SK-N-SH (cell line): ENCODE data around the gene CZIB. TPM values are rescaled to one million over a fixed set of nuclear protein-coding genes. Genes with fewer than 3 reads are reported as not detected.

Source experiments
- CTCF ChIA-PET: fragments of 300-600, 350-600 bp; formaldehyde crosslinking; extraction: SDS; loops from one replicate; lab custom pipeline; 2021; lab: Yijun Ruan, JAX
- POLR2A ChIA-PET: fragments of 350-600 bp; sonication (Branson Sonifier 250); formaldehyde crosslinking; extraction: SDS; loops from one replicate; lab custom pipeline; 2020; ENCODE audit warnings: antibody characterized with exemption, inconsistent platforms; lab: Yijun Ruan, JAX
- DNase-seq: peaks from one replicate; pipeline ENCODE4 v3.0.0; 2012
- H2AFZ ChIP-seq: fragments of 200-600 bp; sonication (generic); 2 replicates; pipeline ENCODE4 v1.8.1; 2016; ENCODE audit warnings: antibody characterized with exemption, mild to moderate bottlenecking, low read depth
- H3F3A ChIP-seq: fragments of 200-600 bp; sonication (generic); replicated peaks from 2 replicates; pipeline ENCODE3; 2016; ENCODE audit warnings: antibody characterized with exemption, mild to moderate bottlenecking; ENCODE audit not compliant: insufficient read depth
- H3K27ac ChIP-seq, 2 experiments: fragments of 200-500 bp in 1 of 2; fragments of 200-600 bp in 1 of 2; sonication (Bioruptor generic) in 1 of 2; sonication (generic), shearing (Covaris generic) in 1 of 2; 2 replicates each; pipeline versions ENCODE4 v1.5.1 to v1.6.1; 2014 to 2016; ENCODE audit warnings: low read depth in 2 of 2, inconsistent platforms in 1 of 2, low read length in 1 of 2, mild to moderate bottlenecking in 1 of 2, mixed read lengths in 1 of 2
- H3K27me3 ChIP-seq: fragments of 200-600 bp; sonication (generic), shearing (Covaris generic); 2 replicates; pipeline ENCODE4 v1.6.1; 2016; ENCODE audit warnings: mixed run types; ENCODE audit not compliant: insufficient read depth
- H3K36me3 ChIP-seq, 2 experiments: fragments of 200-500 bp in 1 of 2; fragments of 200-600 bp in 1 of 2; sonication (Bioruptor generic) in 1 of 2; sonication (generic) in 1 of 2; replicated peaks in 1 of 2; 2 replicates each; pipeline versions ENCODE3 to v1.5.1; 2014 to 2016; ENCODE audit warnings: low read length in 1 of 2, mild to moderate bottlenecking in 1 of 2; ENCODE audit not compliant: insufficient read depth in 2 of 2, control insufficient read depth in 1 of 2
- H3K4me1 ChIP-seq, 2 experiments: fragments of 200-500 bp in 1 of 2; fragments of 200-600 bp in 1 of 2; sonication (Bioruptor generic) in 1 of 2; sonication (generic), shearing (Covaris generic) in 1 of 2; 2 replicates each; pipeline versions ENCODE4 v1.5.1 to v1.6.1; 2014 to 2016; ENCODE audit warnings: low read depth in 1 of 2, low read length in 1 of 2, mixed run types in 1 of 2; ENCODE audit not compliant: insufficient read depth in 2 of 2, control insufficient read depth in 1 of 2
- H3K4me2 ChIP-seq: fragments of 200-600 bp; sonication (generic), shearing (Covaris generic); 2 replicates; pipeline ENCODE4 v1.6.1; 2017; ENCODE audit warnings: mixed run types
- H3K4me3 ChIP-seq, 2 experiments: fragments of 200-500 bp in 1 of 2; fragments of 200-600 bp in 1 of 2; sonication (Bioruptor generic) in 1 of 2; sonication (generic), shearing (Covaris generic) in 1 of 2; 2 replicates each; pipeline versions ENCODE4 v1.5.1 to v1.8.1; 2014 to 2016; ENCODE audit warnings: low read depth in 2 of 2, inconsistent platforms in 1 of 2, low read length in 1 of 2, mild to moderate bottlenecking in 1 of 2, mixed read lengths in 1 of 2, moderate library complexity in 1 of 2
- H3K79me2 ChIP-seq: fragments of 200-600 bp; sonication (generic); 2 replicates; pipeline ENCODE4 v1.8.1; 2017; ENCODE audit warnings: mild to moderate bottlenecking; ENCODE audit not compliant: insufficient read depth
- H3K9ac ChIP-seq: fragments of 200-600 bp; sonication (generic); 2 replicates; pipeline ENCODE4 v1.6.1; 2017; ENCODE audit warnings: mixed run types
- H3K9me2 ChIP-seq: fragments of 200-600 bp; sonication (generic); 2 replicates; pipeline ENCODE4 v1.6.1; 2017; ENCODE audit warnings: mixed run types
- H3K9me3 ChIP-seq: fragments of 200-600 bp; sonication (generic); 2 replicates; pipeline ENCODE4 v1.6.1; 2017; ENCODE audit warnings: mixed run types, mild to moderate bottlenecking, moderate library complexity
- H4K20me1 ChIP-seq: fragments of 200-600 bp; sonication (generic); 2 replicates; pipeline ENCODE4 v1.6.1; 2017; ENCODE audit warnings: mild to moderate bottlenecking, mixed run types; ENCODE audit not compliant: insufficient read depth
- ELF1 ChIP-seq: IDR thresholded peaks from 2 replicates; pipeline ENCODE4 v1.4.0; 2012
- EZH2phosphoT487 ChIP-seq: fragments of 200-600 bp; sonication (generic); IDR thresholded peaks from 2 replicates; pipeline ENCODE4 v1.6.1; 2017; ENCODE audit warnings: low read depth, mixed run types, mild to moderate bottlenecking, antibody characterized with exemption, moderate library complexity, borderline replicate concordance
- FOSL2 ChIP-seq: IDR thresholded peaks from 2 replicates; pipeline ENCODE4 v1.4.0; 2012; ENCODE audit warnings: low read depth, mild to moderate bottlenecking, moderate library complexity, borderline replicate concordance
- FOXJ3 ChIP-seq: sonication (generic); formaldehyde crosslinking; IDR thresholded peaks from 2 replicates; pipeline ENCODE4 v1.5.1; 2020; ENCODE audit warnings: mild to moderate bottlenecking, missing genetic modification reagents
- GATA2 ChIP-seq: sonication (generic); formaldehyde crosslinking; IDR thresholded peaks from 2 replicates; pipeline ENCODE4 v1.5.0; 2020; ENCODE audit warnings: mild to moderate bottlenecking, missing genetic modification reagents
- IRF3 ChIP-seq: fragments of 150-350 bp; IDR thresholded peaks from 2 replicates; pipeline ENCODE4 v1.6.1; 2016; ENCODE audit warnings: mild to moderate bottlenecking, low read depth, low read length
- MEF2A ChIP-seq: IDR thresholded peaks from 2 replicates; pipeline ENCODE4 v1.4.0; 2012; ENCODE audit warnings: low read depth, borderline replicate concordance
- NRF1 ChIP-seq: IDR thresholded peaks from 2 replicates; pipeline ENCODE4 v1.6.1; 2012; ENCODE audit warnings: low read depth, mild to moderate bottlenecking, low read length
- PBX3 ChIP-seq: IDR thresholded peaks from 2 replicates; pipeline ENCODE4; 2012
- POLR2AphosphoS5 ChIP-seq: IDR thresholded peaks from 2 replicates; pipeline ENCODE4 v1.6.1; 2012; ENCODE audit warnings: low read depth, low read length
- RCOR1 ChIP-seq: fragments of 150-350 bp; IDR thresholded peaks from 2 replicates; pipeline ENCODE4 v1.6.1; 2017; ENCODE audit warnings: antibody characterized with exemption, low read length
- RXRA ChIP-seq: IDR thresholded peaks from 2 replicates; pipeline ENCODE4 v1.4.0; 2012; ENCODE audit warnings: low read depth, mild to moderate bottlenecking, borderline replicate concordance
- SMC3 ChIP-seq: IDR thresholded peaks from 2 replicates; pipeline ENCODE4 v1.6.1; 2012; ENCODE audit warnings: low read depth, low read length, improper control_type of control experiment
- TAF1 ChIP-seq: IDR thresholded peaks from 2 replicates; pipeline ENCODE4 v1.6.1; 2012; ENCODE audit warnings: low read depth, mild to moderate bottlenecking, low read length, moderate library complexity, borderline replicate concordance
- ZBTB33 ChIP-seq: IDR thresholded peaks from 2 replicates; pipeline ENCODE4 v1.4.0; 2012; ENCODE audit warnings: low read depth, borderline replicate concordance
- WGBS: methylation state at CpG from one replicate; pipeline ENCODE4 v1.1.6; 2017; ENCODE audit warnings: low lambda C conversion rate; 5-methylcytosine and 5-hydroxymethylcytosine counted together
- polyA plus RNA-seq, 3 experiments: library from polyadenylated mRNA; depleted of rRNA; stranded (reverse); fragments of >200 nt; gene quantifications; 2 replicates each; pipeline ENCODE4 v1.2.3, GENCODE V29; 2012

Gene CZIB
- polyA plus RNA-seq, 1 of the 3 experiments (the other 2 are of a cell fraction) = 69.0 TPM

- no peak for TF ChIP-seq SMC3
- no peaks in the 10 kb centered on the region for H3K9me3 ChIP-seq
- ChIA-PET CTCF (interaction anchor here (0.6 to 1.9 kb wide), 2 partner anchors 32 to 420 kb away, joined by 3 to 4 read pairs; no protein-coding TSS in a partner anchor), POLR2A (no interaction called here)
- H3K4me1 ChIP-seq = peaks cover 7 to 8% of the 10 kb centered on the region in 2 experiments; a peak in 2 of 4 replicates
- no peaks in the 10 kb centered on the region for H3K27me3 ChIP-seq
- WGBS = 74% methylated on average over 4 of the region's 5 CpGs
- no peak overlapping the region for H2AFZ ChIP-seq
- H3K4me3 ChIP-seq = no peak overlapping the region
- no peaks in the 10 kb centered on the region for H3K9me2 ChIP-seq
- no peaks in the 10 kb centered on the region for H4K20me1 ChIP-seq
- H3K4me2 ChIP-seq = no peak overlapping the region
- no peak for DNase-seq
- H3K79me2 ChIP-seq = peaks cover 13% of the 10 kb centered on the region; the same call in 1 of the 2 replicates
- no peaks in the 10 kb centered on the region for H3F3A ChIP-seq
- H3K27ac ChIP-seq = no peak overlapping the region
- peaks cover 51 to 71% of the 10 kb centered on the region in 2 experiments for H3K36me3 ChIP-seq
- H3K9ac ChIP-seq = no peak overlapping the region
Observed at GRCh38 chr1:53214376-53214940, 6.0 kb downstream of the CZIB start.

- ChIA-PET POLR2A (interaction anchor here (1.3 kb wide), 1 partner anchor 9 kb away, joined by 3 read pairs; no protein-coding TSS in a partner anchor), CTCF (no interaction called here)
- H3K9ac ChIP-seq = no peak overlapping the region
- H3K4me3 ChIP-seq = no peak overlapping the region
- no peaks in the 10 kb centered on the region for H3K9me2 ChIP-seq
- no peaks in the 10 kb centered on the region for H4K20me1 ChIP-seq
- no peaks in the 10 kb centered on the region for H3K4me1 ChIP-seq
- H2AFZ ChIP-seq = no peak overlapping the region
- H3K4me2 ChIP-seq = no peak overlapping the region
- TF ChIP-seq PBX3 (no peak), EZH2phosphoT487 (no peak), RXRA (no peak), MEF2A (no peak), IRF3 (no peak), ELF1 (no peak), ZBTB33 (no peak), FOSL2 (no peak), GATA2 (CRISPR knock-in tag) (no peak), RCOR1 (no peak), TAF1 (no peak), NRF1 (no peak), POLR2AphosphoS5 (no peak), FOXJ3 (CRISPR knock-in tag) (no peak)
- WGBS = 96% methylated on average over 10 of the region's 11 CpGs
- no peaks in the 10 kb centered on the region for H3K79me2 ChIP-seq
- H3K36me3 ChIP-seq = peaks cover 56 to 68% of the 10 kb centered on the region in 2 experiments
- H3F3A ChIP-seq = no peaks in the 10 kb centered on the region
- H3K27ac ChIP-seq = no peak overlapping the region
- DNase-seq = no peak
- H3K9me3 ChIP-seq = no peaks in the 10 kb centered on the region
- H3K27me3 ChIP-seq = no peaks in the 10 kb centered on the region
Observed at GRCh38 chr1:53210954-53211353, 9.5 kb downstream of the CZIB start.
